SH-SY5Y (cell line): Measurements from ENCODE around the gene NOL6.

Experiments used
- GATA2 ChIP-seq: IDR thresholded peaks from 2 replicates; pipeline ENCODE4 v1.6.1; 2011; ENCODE audit warnings: mild to moderate bottlenecking, low read depth, low read length
- GATA3 ChIP-seq: IDR thresholded peaks from 2 replicates; pipeline ENCODE4 v1.6.1; 2011; ENCODE audit warnings: low read depth, mild to moderate bottlenecking, low read length, moderate library complexity

- no peak for TF ChIP-seq GATA2
- TF ChIP-seq GATA3, result no peak
Measured at GRCh38 chr9:33429256-33429985, 44.3 kb downstream of the NOL6 start.
